PFSK-1 (cell line): ENCODE measurements around the gene CKMT2.

Experiments
- POLR2AphosphoS5 ChIP-seq: IDR thresholded peaks from 2 replicates; pipeline ENCODE4 v1.6.1; 2012; ENCODE audit warnings: low read depth, mild to moderate bottlenecking, control low read depth, low read length, moderate library complexity
- TF ChIP-seq, protein P1 (sequence below), 2 experiments: IDR thresholded peaks; 2 replicates each; pipeline versions ENCODE4 v1.6.1 to v1.8.0; 2011 to 2012; ENCODE audit warnings: low read depth in 2 of 2, low read length in 2 of 2, control low read depth in 1 of 2, inconsistent platforms in 1 of 2, mild to moderate bottlenecking in 1 of 2, moderate library complexity in 1 of 2; ENCODE audit not compliant: insufficient read depth in 1 of 2

DNA sequence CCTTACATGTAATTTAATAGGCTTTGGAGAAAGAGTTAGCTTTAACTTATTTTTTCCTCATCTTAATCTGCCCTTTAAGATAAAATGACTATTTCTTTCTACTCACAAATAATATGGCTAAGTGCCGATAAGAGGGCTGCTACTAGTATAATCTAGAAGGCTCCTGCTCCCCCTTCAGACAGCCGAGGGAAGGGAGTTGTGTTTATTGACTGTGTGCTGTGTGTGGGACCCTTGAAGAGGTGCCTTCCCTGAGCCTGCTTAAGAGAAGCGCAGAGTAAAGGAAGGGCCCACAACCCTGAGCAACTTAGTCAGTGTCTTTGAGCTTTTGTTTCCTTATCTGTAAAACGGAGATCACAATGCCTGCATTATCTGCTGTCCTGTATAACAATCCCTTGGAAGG lies 28.1 kb upstream of the CKMT2 start:
- TF ChIP-seq, protein P1, sequence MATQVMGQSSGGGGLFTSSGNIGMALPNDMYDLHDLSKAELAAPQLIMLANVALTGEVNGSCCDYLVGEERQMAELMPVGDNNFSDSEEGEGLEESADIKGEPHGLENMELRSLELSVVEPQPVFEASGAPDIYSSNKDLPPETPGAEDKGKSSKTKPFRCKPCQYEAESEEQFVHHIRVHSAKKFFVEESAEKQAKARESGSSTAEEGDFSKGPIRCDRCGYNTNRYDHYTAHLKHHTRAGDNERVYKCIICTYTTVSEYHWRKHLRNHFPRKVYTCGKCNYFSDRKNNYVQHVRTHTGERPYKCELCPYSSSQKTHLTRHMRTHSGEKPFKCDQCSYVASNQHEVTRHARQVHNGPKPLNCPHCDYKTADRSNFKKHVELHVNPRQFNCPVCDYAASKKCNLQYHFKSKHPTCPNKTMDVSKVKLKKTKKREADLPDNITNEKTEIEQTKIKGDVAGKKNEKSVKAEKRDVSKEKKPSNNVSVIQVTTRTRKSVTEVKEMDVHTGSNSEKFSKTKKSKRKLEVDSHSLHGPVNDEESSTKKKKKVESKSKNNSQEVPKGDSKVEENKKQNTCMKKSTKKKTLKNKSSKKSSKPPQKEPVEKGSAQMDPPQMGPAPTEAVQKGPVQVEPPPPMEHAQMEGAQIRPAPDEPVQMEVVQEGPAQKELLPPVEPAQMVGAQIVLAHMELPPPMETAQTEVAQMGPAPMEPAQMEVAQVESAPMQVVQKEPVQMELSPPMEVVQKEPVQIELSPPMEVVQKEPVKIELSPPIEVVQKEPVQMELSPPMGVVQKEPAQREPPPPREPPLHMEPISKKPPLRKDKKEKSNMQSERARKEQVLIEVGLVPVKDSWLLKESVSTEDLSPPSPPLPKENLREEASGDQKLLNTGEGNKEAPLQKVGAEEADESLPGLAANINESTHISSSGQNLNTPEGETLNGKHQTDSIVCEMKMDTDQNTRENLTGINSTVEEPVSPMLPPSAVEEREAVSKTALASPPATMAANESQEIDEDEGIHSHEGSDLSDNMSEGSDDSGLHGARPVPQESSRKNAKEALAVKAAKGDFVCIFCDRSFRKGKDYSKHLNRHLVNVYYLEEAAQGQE (IDR thresholded peaks at IDR 0.05; ENCODE audit: insufficient read depth in 1 of 2, low read depth in 2 of 2, low read length in 2 of 2) = no peak
- no peak for TF ChIP-seq POLR2AphosphoS5
